IMR-90 (cell line): Measurements from ENCODE around the gene INSR. TPM values are rescaled to one million over a fixed set of nuclear protein-coding genes. Genes with fewer than 3 reads are reported as not detected.

Experiments used
- ATAC-seq: fragments of 200-7000 bp; cut with Tn5 transposase; 2 replicates; pipeline ENCODE4 v1.9.1; 2020; ENCODE audit warnings: low read depth, mild to moderate bottlenecking, moderate library complexity
- BruUV-seq: library from RNA; stranded (reverse); fragments of 400-500 nt; replicated peaks from 2 replicates; lab custom pipeline; 2021; lab: Mats Ljungman, UMichigan
- CTCF ChIA-PET: fragments of 300-600 bp; formaldehyde crosslinking; extraction: SDS; loops from one replicate; lab custom pipeline; 2021; ENCODE audit warnings: antibody characterized with exemption; lab: Yijun Ruan, JAX
- POLR2A ChIA-PET: fragments of 300-600 bp; sonication (Branson Sonifier 250); formaldehyde crosslinking; loops from one replicate; lab custom pipeline; 2022; ENCODE audit warnings: antibody characterized with exemption; ENCODE audit not compliant: unreplicated experiment; lab: Charles Lee
- DNase-seq: peaks from one replicate; pipeline ENCODE4 v3.0.0; 2013
- H2AFZ ChIP-seq: replicated peaks from 2 replicates; pipeline ENCODE3; 2013; ENCODE audit warnings: low read length, mild to moderate bottlenecking; ENCODE audit not compliant: poor library complexity
- H2AK5ac ChIP-seq: 2 replicates; pipeline ENCODE4 v1.6.1; 2013; ENCODE audit warnings: low read depth, low read length, inconsistent platforms
- H2AK9ac ChIP-seq: replicated peaks from 2 replicates; pipeline ENCODE3; 2013; ENCODE audit warnings: mild to moderate bottlenecking, low read depth, low read length, moderate library complexity; ENCODE audit not compliant: poor library complexity
- H2BK120ac ChIP-seq: 2 replicates; pipeline ENCODE4 v1.6.1; 2013; ENCODE audit warnings: low read depth, low read length, inconsistent platforms
- H2BK15ac ChIP-seq: 3 replicates; pipeline ENCODE4 v1.6.1; 2013; ENCODE audit warnings: low read depth, low read length, inconsistent platforms
- H2BK20ac ChIP-seq: 2 replicates; pipeline ENCODE4 v1.6.1; 2013; ENCODE audit warnings: low read depth, mild to moderate bottlenecking, inconsistent platforms, low read length, moderate library complexity
- H2BK5ac ChIP-seq: 2 replicates; pipeline ENCODE4 v1.6.1; 2013; ENCODE audit warnings: mild to moderate bottlenecking, low read depth, low read length, inconsistent platforms; ENCODE audit not compliant: poor library complexity, severe bottlenecking
- H3K14ac ChIP-seq: replicated peaks from 2 replicates; pipeline ENCODE4 v1.6.1; 2013; ENCODE audit warnings: low read depth, low read length, inconsistent platforms
- H3K18ac ChIP-seq: 2 replicates; pipeline ENCODE4 v1.6.1; 2013; ENCODE audit warnings: low read depth, low read length, control low read depth
- H3K23ac ChIP-seq: 2 replicates; pipeline ENCODE4 v1.6.1; 2013; ENCODE audit warnings: low read depth, low read length, inconsistent platforms
- H3K27ac ChIP-seq: 2 replicates; pipeline ENCODE4 v1.5.1; 2013; ENCODE audit warnings: mild to moderate bottlenecking, control low read depth, low read length; ENCODE audit not compliant: insufficient read depth
- H3K27me3 ChIP-seq: 2 replicates; pipeline ENCODE4 v1.6.1; 2013; ENCODE audit warnings: low read length; ENCODE audit not compliant: control insufficient read depth, insufficient read depth
- H3K36me3 ChIP-seq: 2 replicates; pipeline ENCODE4 v1.6.1; 2013; ENCODE audit warnings: low read length, mixed read lengths; ENCODE audit not compliant: control insufficient read depth, insufficient read depth
- H3K4ac ChIP-seq: 2 replicates; pipeline ENCODE4 v1.6.1; 2013; ENCODE audit warnings: low read depth, low read length, inconsistent platforms
- H3K4me1 ChIP-seq: 2 replicates; pipeline ENCODE4 v1.6.1; 2013; ENCODE audit warnings: low read length, mixed read lengths; ENCODE audit not compliant: control insufficient read depth, insufficient read depth
- H3K4me2 ChIP-seq: 2 replicates; pipeline ENCODE4 v1.6.1; 2013; ENCODE audit warnings: low read depth, mild to moderate bottlenecking, control low read depth, low read length, moderate library complexity
- H3K4me3 ChIP-seq: 2 replicates; pipeline ENCODE4 v1.5.1; 2013; ENCODE audit warnings: low read depth, mild to moderate bottlenecking, control low read depth, low read length, moderate library complexity; ENCODE audit not compliant: insufficient read depth
- H3K56ac ChIP-seq: 2 replicates; pipeline ENCODE4 v1.6.1; 2013; ENCODE audit warnings: low read length, inconsistent platforms; ENCODE audit not compliant: insufficient read depth; ENCODE audit errors: extremely low read depth
- H3K79me1 ChIP-seq, 2 experiments: 2 replicates each; pipeline ENCODE4 v1.6.1; 2013; ENCODE audit warnings: low read length in 2 of 2, inconsistent platforms in 1 of 2, low read depth in 1 of 2
- H3K9ac ChIP-seq: 2 replicates; pipeline ENCODE4 v1.6.1; 2013; ENCODE audit warnings: low read depth, low read length, control low read depth
- H3K9me1 ChIP-seq: 2 replicates; pipeline ENCODE4 v1.6.1; 2013; ENCODE audit warnings: low read length, inconsistent platforms; ENCODE audit not compliant: insufficient read depth
- H3K9me3 ChIP-seq: 2 replicates; pipeline ENCODE4 v1.6.1; 2013; ENCODE audit warnings: low read length; ENCODE audit not compliant: control insufficient read depth, insufficient read depth
- H4K20me1 ChIP-seq: 2 replicates; pipeline ENCODE4 v1.6.1; 2013; ENCODE audit warnings: low read length, inconsistent platforms; ENCODE audit not compliant: insufficient read depth
- H4K5ac ChIP-seq: 2 replicates; pipeline ENCODE4 v1.6.1; 2013; ENCODE audit warnings: mild to moderate bottlenecking, low read depth, low read length, control low read depth
- H4K8ac ChIP-seq, 2 experiments: 2 replicates each; pipeline ENCODE4 v1.6.1; 2013; ENCODE audit warnings: low read depth in 2 of 2, low read length in 2 of 2, control low read depth in 1 of 2, inconsistent platforms in 1 of 2
- H4K91ac ChIP-seq: 2 replicates; pipeline ENCODE4 v1.6.1; 2013; ENCODE audit warnings: low read depth, low read length, inconsistent platforms; ENCODE audit not compliant: insufficient read depth
- BHLHE40 ChIP-seq: fragments of 150-350 bp; IDR thresholded peaks from 2 replicates; pipeline ENCODE4 v1.6.1; 2016; ENCODE audit warnings: mild to moderate bottlenecking, low read depth, low read length
- CEBPB ChIP-seq: IDR thresholded peaks from 2 replicates; pipeline ENCODE4 v1.6.1; 2012; ENCODE audit warnings: low read depth, low read length, improper control_type of control experiment
- CHD1 ChIP-seq: IDR thresholded peaks from 2 replicates; pipeline ENCODE4 v1.6.1; 2012; ENCODE audit warnings: low read depth, low read length, improper control_type of control experiment
- FOS ChIP-seq: fragments of 150-350 bp; IDR thresholded peaks from 2 replicates; pipeline ENCODE4 v1.6.1; 2016; ENCODE audit warnings: low read depth, low read length
- MAFK ChIP-seq: IDR thresholded peaks from 2 replicates; pipeline ENCODE4 v1.6.1; 2012; ENCODE audit warnings: low read depth, low read length, improper control_type of control experiment
- MAZ ChIP-seq: IDR thresholded peaks from 2 replicates; pipeline ENCODE4 v1.6.1; 2012; ENCODE audit warnings: low read depth, mild to moderate bottlenecking, low read length, improper control_type of control experiment, moderate library complexity, borderline replicate concordance
- MXI1 ChIP-seq: IDR thresholded peaks from 2 replicates; pipeline ENCODE4 v1.6.1; 2012; ENCODE audit warnings: low read depth, mild to moderate bottlenecking, low read length, moderate library complexity, borderline replicate concordance
- NFE2L2 ChIP-seq: fragments of 150-350 bp; IDR thresholded peaks from 2 replicates; pipeline ENCODE4 v1.6.1; 2016; ENCODE audit warnings: low read depth, mild to moderate bottlenecking, low read length
- POLR2A ChIP-seq: IDR thresholded peaks from 2 replicates; pipeline ENCODE4 v1.6.1; 2012; ENCODE audit warnings: mild to moderate bottlenecking, low read depth, low read length
- RAD21 ChIP-seq: IDR thresholded peaks from 2 replicates; pipeline ENCODE4 v1.6.1; 2012; ENCODE audit warnings: low read length, improper control_type of control experiment
- RCOR1 ChIP-seq: IDR thresholded peaks from 2 replicates; pipeline ENCODE4 v1.6.1; 2012; ENCODE audit warnings: mild to moderate bottlenecking, low read length, improper control_type of control experiment; ENCODE audit not compliant: insufficient replicate concordance
- RFX5 ChIP-seq: IDR thresholded peaks from 2 replicates; pipeline ENCODE4 v1.8.0; 2012; ENCODE audit warnings: low read depth, mild to moderate bottlenecking, low read length, moderate library complexity
- SMC3 ChIP-seq: fragments of 150-350 bp; IDR thresholded peaks from 2 replicates; pipeline ENCODE4 v1.6.1; 2016; ENCODE audit warnings: low read depth, mild to moderate bottlenecking, antibody characterized with exemption, low read length, moderate library complexity
- WGBS, 2 experiments: methylation state at CpG; one replicate each; pipeline versions ENCODE4 v1.1.5 to v1.1.7; 2013; ENCODE audit warnings: missing lambda C conversion rate in 2 of 2; ENCODE audit not compliant: insufficient read length in 1 of 2; ENCODE audit errors: extremely low coverage in 2 of 2; 5-methylcytosine and 5-hydroxymethylcytosine counted together
- dilution Hi-C: fragments of 300-500 bp; cut with HindIII; formaldehyde crosslinking; loops from one replicate; pipeline ENCODE4 v1.14.3; 2018; ENCODE audit warnings: low sequenced_read_pairs; ENCODE audit not compliant: unreplicated experiment
- in situ Hi-C: fragments of 300-500 bp; cut with MboI; formaldehyde crosslinking; loops from 3 replicates; pipeline ENCODE4 v1.14.3; 2019; ENCODE audit warnings: low sequenced_read_pairs, inconsistent platforms, mixed read lengths
- intact Hi-C: fragments of 100-400 bp; cut with micrococcal nuclease; formaldehyde crosslinking; loops from 2 replicates; pipeline ENCODE4 v1.10.0; 2022
- polyA plus RNA-seq, 3 experiments: library from polyadenylated mRNA; depleted of rRNA; stranded (reverse); fragments of >200 nt; gene quantifications; 2 replicates each; pipeline ENCODE4 v1.2.3, GENCODE V29; 2012; ENCODE audit warnings: low replicate concordance in 1 of 3
- total RNA-seq: library from RNA; depleted of rRNA; stranded (reverse); fragments of >200 nt; gene quantifications from 2 replicates; pipeline ENCODE4 v1.2.3, GENCODE V29; 2012
- TF ChIP-seq, protein P1 (sequence below): conservative IDR thresholded peaks from 2 replicates; pipeline ENCODE4 v1.5.1; 2012; ENCODE audit warnings: mild to moderate bottlenecking, low read depth, low read length, improper control_type of control experiment
- TF ChIP-seq, protein P2 (sequence below): fragments of 150-350 bp; IDR thresholded peaks from 2 replicates; pipeline ENCODE4 v1.6.1; 2016; ENCODE audit warnings: low read depth, mild to moderate bottlenecking, low read length, moderate library complexity, borderline replicate concordance
- TF ChIP-seq, protein P3 (sequence below): fragments of 150-350 bp; IDR thresholded peaks from 2 replicates; pipeline ENCODE4 v1.6.1; 2017; ENCODE audit warnings: mild to moderate bottlenecking, antibody characterized with exemption, low read length, low read depth

The INSR gene
- total and polyA plus RNA-seq, 2 of the 4 experiments (the other 2 are of a cell fraction) = 2.8 to 7.9 TPM

DNA sequence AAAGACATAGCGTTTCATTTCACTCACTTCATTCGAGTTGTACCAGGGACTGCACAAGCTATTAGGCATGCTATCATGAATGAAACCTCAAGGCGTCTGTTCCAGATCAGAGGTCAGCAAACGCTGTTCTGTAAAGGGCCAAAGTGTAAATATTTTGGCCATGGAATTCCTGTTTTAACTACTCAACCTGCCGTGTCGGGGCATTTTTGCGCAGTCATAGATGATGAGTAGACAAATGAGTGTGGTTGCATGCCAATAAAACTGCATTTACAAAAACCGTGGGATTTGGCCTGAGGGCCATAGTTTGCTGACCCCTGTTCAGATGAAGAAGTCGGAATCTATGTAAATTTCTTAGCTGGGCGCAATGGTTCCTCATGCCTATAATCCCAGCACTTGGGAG lies 6.5 kb downstream of the INSR start:
- Histone ChIP-seq H3K79me1 (peaks cover 2 to 3% of the 10 kb centered on the region in 2 experiments; a peak in 2 of 4 replicates), H3K9ac (no peak overlapping the region), H3K4me2 (no peak overlapping the region), H2AFZ (no peak overlapping the region), H3K27me3 (no peaks in the 10 kb centered on the region), H2BK15ac (no peak overlapping the region), H3K18ac (no peak overlapping the region), H2AK9ac (no peak overlapping the region), H4K20me1 (no peaks in the 10 kb centered on the region), H3K4ac (no peak overlapping the region), H2AK5ac (no peak overlapping the region), H3K36me3 (no peaks in the 10 kb centered on the region), H2BK120ac (no peak overlapping the region), H2BK20ac (no peak overlapping the region), H3K9me3 (no peaks in the 10 kb centered on the region), H3K9me1 (peaks cover 1% of the 10 kb centered on the region; the same call in 1 of the 2 replicates), H2BK5ac (no peak overlapping the region), H4K91ac (no peak overlapping the region), H3K4me3 (no peak overlapping the region), H4K5ac (no peak overlapping the region), H3K4me1 (no peaks in the 10 kb centered on the region), H3K56ac (no peak overlapping the region), H3K14ac (no peak overlapping the region), H4K8ac (no peak overlapping the region), H3K27ac (no peak overlapping the region), H3K23ac (no peak overlapping the region)
- no peak for ATAC-seq
- no peak for TF ChIP-seq POLR2A
- no peak for TF ChIP-seq BHLHE40
- TF ChIP-seq CEBPB = no peak
- TF ChIP-seq, protein P1, sequence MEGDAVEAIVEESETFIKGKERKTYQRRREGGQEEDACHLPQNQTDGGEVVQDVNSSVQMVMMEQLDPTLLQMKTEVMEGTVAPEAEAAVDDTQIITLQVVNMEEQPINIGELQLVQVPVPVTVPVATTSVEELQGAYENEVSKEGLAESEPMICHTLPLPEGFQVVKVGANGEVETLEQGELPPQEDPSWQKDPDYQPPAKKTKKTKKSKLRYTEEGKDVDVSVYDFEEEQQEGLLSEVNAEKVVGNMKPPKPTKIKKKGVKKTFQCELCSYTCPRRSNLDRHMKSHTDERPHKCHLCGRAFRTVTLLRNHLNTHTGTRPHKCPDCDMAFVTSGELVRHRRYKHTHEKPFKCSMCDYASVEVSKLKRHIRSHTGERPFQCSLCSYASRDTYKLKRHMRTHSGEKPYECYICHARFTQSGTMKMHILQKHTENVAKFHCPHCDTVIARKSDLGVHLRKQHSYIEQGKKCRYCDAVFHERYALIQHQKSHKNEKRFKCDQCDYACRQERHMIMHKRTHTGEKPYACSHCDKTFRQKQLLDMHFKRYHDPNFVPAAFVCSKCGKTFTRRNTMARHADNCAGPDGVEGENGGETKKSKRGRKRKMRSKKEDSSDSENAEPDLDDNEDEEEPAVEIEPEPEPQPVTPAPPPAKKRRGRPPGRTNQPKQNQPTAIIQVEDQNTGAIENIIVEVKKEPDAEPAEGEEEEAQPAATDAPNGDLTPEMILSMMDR = no peak
- TF ChIP-seq RAD21 = no peak
- TF ChIP-seq, protein P2, sequence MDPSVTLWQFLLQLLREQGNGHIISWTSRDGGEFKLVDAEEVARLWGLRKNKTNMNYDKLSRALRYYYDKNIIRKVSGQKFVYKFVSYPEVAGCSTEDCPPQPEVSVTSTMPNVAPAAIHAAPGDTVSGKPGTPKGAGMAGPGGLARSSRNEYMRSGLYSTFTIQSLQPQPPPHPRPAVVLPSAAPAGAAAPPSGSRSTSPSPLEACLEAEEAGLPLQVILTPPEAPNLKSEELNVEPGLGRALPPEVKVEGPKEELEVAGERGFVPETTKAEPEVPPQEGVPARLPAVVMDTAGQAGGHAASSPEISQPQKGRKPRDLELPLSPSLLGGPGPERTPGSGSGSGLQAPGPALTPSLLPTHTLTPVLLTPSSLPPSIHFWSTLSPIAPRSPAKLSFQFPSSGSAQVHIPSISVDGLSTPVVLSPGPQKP = no peak
- no peak for TF ChIP-seq NFE2L2
- no peak for TF ChIP-seq SMC3
- no peak for TF ChIP-seq MAZ
- TF ChIP-seq, protein P3, sequence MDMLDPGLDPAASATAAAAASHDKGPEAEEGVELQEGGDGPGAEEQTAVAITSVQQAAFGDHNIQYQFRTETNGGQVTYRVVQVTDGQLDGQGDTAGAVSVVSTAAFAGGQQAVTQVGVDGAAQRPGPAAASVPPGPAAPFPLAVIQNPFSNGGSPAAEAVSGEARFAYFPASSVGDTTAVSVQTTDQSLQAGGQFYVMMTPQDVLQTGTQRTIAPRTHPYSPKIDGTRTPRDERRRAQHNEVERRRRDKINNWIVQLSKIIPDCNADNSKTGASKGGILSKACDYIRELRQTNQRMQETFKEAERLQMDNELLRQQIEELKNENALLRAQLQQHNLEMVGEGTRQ = no peak
- no peak for TF ChIP-seq FOS
- no peak for TF ChIP-seq MAFK
- no peak for TF ChIP-seq CHD1
- no peak for TF ChIP-seq MXI1
- no peak for TF ChIP-seq RFX5
- TF ChIP-seq RCOR1 = no peak
- ChIA-PET CTCF (no interaction called here), POLR2A (no interaction called here)
- no TSS peak for BruUV-seq
- WGBS, 2 experiments = 80% methylated on average over 2 of the region's 10 CpGs; no CpG with 5 or more reads in 1 of the 2 experiments
- intact Hi-C loops = no loop called here
- dilution Hi-C loops = no loop called here
- in situ Hi-C loops = no loop called here
- no peak for DNase-seq
